SK-N-SH treated with all-trans-retinoic acid at 6 μM for 48 hours (cell line): Measurements from ENCODE around the gene NFASC.

Experiments
- ATAC-seq: fragments of 200-7000 bp; cut with Tn5 transposase; 3 replicates; pipeline ENCODE4 v1.9.1; 2020; ENCODE audit warnings: mild to moderate bottlenecking, moderate library complexity
- ARNTL ChIP-seq: fragments of 450-650 bp; formaldehyde crosslinking; IDR thresholded peaks from 2 replicates; pipeline ENCODE4 v1.5.0; 2020; ENCODE audit warnings: low read depth, mild to moderate bottlenecking, moderate library complexity, borderline replicate concordance
- BACH2 ChIP-seq: fragments of 250-450 bp; sonication (Bioruptor Pico); IDR thresholded peaks from 2 replicates; pipeline ENCODE4 v1.9.0; 2021; ENCODE audit warnings: mild to moderate bottlenecking, borderline replicate concordance
- CSDC2 ChIP-seq: fragments of 250-450 bp; sonication (Bioruptor Pico); IDR thresholded peaks from 2 replicates; pipeline ENCODE4 v1.5.0; 2020; ENCODE audit warnings: mild to moderate bottlenecking, moderate library complexity
- ESRRG ChIP-seq: fragments of 250-450 bp; sonication (Bioruptor Pico); IDR thresholded peaks from 2 replicates; pipeline ENCODE4 v1.6.1; 2021; ENCODE audit warnings: mild to moderate bottlenecking
- GLIS3 ChIP-seq: fragments of 250-450 bp; sonication (Bioruptor Pico); IDR thresholded peaks from 2 replicates; pipeline ENCODE4 v1.5.0; 2020; ENCODE audit warnings: mild to moderate bottlenecking, moderate library complexity
- ISL1 ChIP-seq: fragments of 250-450 bp; sonication (Bioruptor Pico); IDR thresholded peaks from 2 replicates; pipeline ENCODE4 v2.1.2; 2022; ENCODE audit warnings: mild to moderate bottlenecking, moderate library complexity
- OSR1 ChIP-seq: fragments of 250-450 bp; sonication (Bioruptor Pico); IDR thresholded peaks from 2 replicates; pipeline ENCODE4 v1.8.0; 2022; ENCODE audit warnings: moderate library complexity, mild to moderate bottlenecking, inconsistent platforms
- PPARA ChIP-seq: fragments of 250-450 bp; sonication (Bioruptor Pico); IDR thresholded peaks from 2 replicates; pipeline ENCODE4 v1.5.0; 2020; ENCODE audit warnings: mild to moderate bottlenecking, borderline replicate concordance
- RARB ChIP-seq: fragments of 250-450 bp; sonication (Bioruptor Pico); IDR thresholded peaks from 2 replicates; pipeline ENCODE4 v1.8.0; 2021; ENCODE audit warnings: mild to moderate bottlenecking, moderate library complexity
- SNAI2 ChIP-seq: fragments of 250-450 bp; sonication (Bioruptor Pico); IDR thresholded peaks from 2 replicates; pipeline ENCODE4 v1.5.0; 2020; ENCODE audit warnings: mild to moderate bottlenecking, moderate library complexity
- TCF4 ChIP-seq: fragments of 250-450 bp; sonication (Bioruptor Pico); IDR thresholded peaks from 2 replicates; pipeline ENCODE4 v1.8.0; 2021; ENCODE audit warnings: mild to moderate bottlenecking, moderate library complexity, borderline replicate concordance
- TOX ChIP-seq: fragments of 250-450 bp; sonication (Bioruptor Pico); IDR thresholded peaks from 2 replicates; pipeline ENCODE4 v1.8.0; 2021; ENCODE audit warnings: mild to moderate bottlenecking, moderate library complexity, borderline replicate concordance
- ZC3H10 ChIP-seq: fragments of 250-450 bp; sonication (Bioruptor Pico); IDR thresholded peaks from 2 replicates; pipeline ENCODE4 v1.5.1; 2021; ENCODE audit warnings: mild to moderate bottlenecking, moderate library complexity
- ZFP3 ChIP-seq: fragments of 250-450 bp; sonication (Bioruptor Pico); IDR thresholded peaks from 2 replicates; pipeline ENCODE4 v1.5.0; 2020; ENCODE audit warnings: mild to moderate bottlenecking, moderate library complexity
- ZFP30 ChIP-seq: fragments of 450-650 bp; formaldehyde crosslinking; IDR thresholded peaks from 2 replicates; pipeline ENCODE4 v1.5.0; 2022; ENCODE audit warnings: mild to moderate bottlenecking, moderate library complexity
- ZNF565 ChIP-seq: fragments of 450-650 bp; formaldehyde crosslinking; conservative IDR thresholded peaks from 2 replicates; pipeline ENCODE4 v1.5.0; 2020; ENCODE audit warnings: low read depth, mild to moderate bottlenecking, moderate library complexity
- ZNF70 ChIP-seq: fragments of 450-650 bp; formaldehyde crosslinking; IDR thresholded peaks from 2 replicates; pipeline ENCODE4 v1.5.0; 2020; ENCODE audit warnings: mild to moderate bottlenecking, moderate library complexity
- ZNF8 ChIP-seq: fragments of 450-650 bp; formaldehyde crosslinking; IDR thresholded peaks from 2 replicates; pipeline ENCODE4 v1.5.0; 2020; ENCODE audit warnings: mild to moderate bottlenecking, moderate library complexity
- TF ChIP-seq, protein P1 (sequence below): fragments of 250-450 bp; sonication (Bioruptor Pico); IDR thresholded peaks from 2 replicates; pipeline ENCODE4 v1.8.0; 2020; ENCODE audit warnings: mild to moderate bottlenecking, moderate library complexity, borderline replicate concordance
- TF ChIP-seq, protein P2 (sequence below): fragments of 250-450 bp; sonication (Bioruptor Pico); IDR thresholded peaks from 2 replicates; pipeline ENCODE4 v1.5.1; 2021; ENCODE audit warnings: mild to moderate bottlenecking, moderate library complexity
- TF ChIP-seq, protein P3 (sequence below): fragments of 250-450 bp; sonication (Bioruptor Pico); IDR thresholded peaks from 2 replicates; pipeline ENCODE4 v1.5.1; 2020; ENCODE audit warnings: low read depth, mild to moderate bottlenecking, moderate library complexity

Gene NFASC

DNA sequence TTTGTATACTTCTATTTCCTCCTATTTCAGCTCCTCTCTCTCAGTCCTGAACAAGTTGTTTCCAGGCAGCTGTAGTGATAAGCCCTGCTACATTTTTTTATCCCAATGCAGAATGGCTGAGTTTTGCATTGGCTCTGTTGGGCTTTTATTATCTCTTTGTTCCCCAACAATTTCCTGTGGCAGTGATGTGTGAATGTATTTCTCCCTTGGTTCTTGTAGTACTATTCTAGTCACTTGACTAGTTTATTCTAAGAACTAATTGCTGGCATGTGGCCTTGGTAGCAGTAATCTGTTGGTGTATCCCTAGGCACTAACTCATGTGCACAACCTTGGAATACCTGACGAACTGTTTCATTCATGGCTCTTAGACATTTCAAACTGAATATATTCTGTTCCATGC lies 60.7 kb downstream of the NFASC start:
- no peak for TF ChIP-seq SNAI2 (CRISPR knock-in tag)
- no peak for TF ChIP-seq ISL1 (CRISPR knock-in tag)
- TF ChIP-seq, protein P1, sequence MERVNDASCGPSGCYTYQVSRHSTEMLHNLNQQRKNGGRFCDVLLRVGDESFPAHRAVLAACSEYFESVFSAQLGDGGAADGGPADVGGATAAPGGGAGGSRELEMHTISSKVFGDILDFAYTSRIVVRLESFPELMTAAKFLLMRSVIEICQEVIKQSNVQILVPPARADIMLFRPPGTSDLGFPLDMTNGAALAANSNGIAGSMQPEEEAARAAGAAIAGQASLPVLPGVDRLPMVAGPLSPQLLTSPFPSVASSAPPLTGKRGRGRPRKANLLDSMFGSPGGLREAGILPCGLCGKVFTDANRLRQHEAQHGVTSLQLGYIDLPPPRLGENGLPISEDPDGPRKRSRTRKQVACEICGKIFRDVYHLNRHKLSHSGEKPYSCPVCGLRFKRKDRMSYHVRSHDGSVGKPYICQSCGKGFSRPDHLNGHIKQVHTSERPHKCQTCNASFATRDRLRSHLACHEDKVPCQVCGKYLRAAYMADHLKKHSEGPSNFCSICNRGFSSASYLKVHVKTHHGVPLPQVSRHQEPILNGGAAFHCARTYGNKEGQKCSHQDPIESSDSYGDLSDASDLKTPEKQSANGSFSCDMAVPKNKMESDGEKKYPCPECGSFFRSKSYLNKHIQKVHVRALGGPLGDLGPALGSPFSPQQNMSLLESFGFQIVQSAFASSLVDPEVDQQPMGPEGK (CRISPR knock-in tag), result no peak
- no peak for TF ChIP-seq ZNF8 (CRISPR knock-in tag)
- TF ChIP-seq ZNF565, result no peak
- TF ChIP-seq ZFP30 (CRISPR knock-in tag), result no peak
- TF ChIP-seq ZNF70 (CRISPR knock-in tag), result no peak
- TF ChIP-seq, protein P2, sequence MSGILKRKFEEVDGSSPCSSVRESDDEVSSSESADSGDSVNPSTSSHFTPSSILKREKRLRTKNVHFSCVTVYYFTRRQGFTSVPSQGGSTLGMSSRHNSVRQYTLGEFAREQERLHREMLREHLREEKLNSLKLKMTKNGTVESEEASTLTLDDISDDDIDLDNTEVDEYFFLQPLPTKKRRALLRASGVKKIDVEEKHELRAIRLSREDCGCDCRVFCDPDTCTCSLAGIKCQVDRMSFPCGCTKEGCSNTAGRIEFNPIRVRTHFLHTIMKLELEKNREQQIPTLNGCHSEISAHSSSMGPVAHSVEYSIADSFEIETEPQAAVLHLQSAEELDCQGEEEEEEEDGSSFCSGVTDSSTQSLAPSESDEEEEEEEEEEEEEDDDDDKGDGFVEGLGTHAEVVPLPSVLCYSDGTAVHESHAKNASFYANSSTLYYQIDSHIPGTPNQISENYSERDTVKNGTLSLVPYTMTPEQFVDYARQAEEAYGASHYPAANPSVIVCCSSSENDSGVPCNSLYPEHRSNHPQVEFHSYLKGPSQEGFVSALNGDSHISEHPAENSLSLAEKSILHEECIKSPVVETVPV (CRISPR knock-in tag), result no peak
- no peak for TF ChIP-seq PPARA (CRISPR knock-in tag)
- TF ChIP-seq OSR1 (CRISPR knock-in tag), result no peak
- no peak for TF ChIP-seq ARNTL
- no peak for TF ChIP-seq ZC3H10
- no peak for TF ChIP-seq TOX
- TF ChIP-seq, all 23 proteins: peak for 0
- no peak for ATAC-seq

DNA sequence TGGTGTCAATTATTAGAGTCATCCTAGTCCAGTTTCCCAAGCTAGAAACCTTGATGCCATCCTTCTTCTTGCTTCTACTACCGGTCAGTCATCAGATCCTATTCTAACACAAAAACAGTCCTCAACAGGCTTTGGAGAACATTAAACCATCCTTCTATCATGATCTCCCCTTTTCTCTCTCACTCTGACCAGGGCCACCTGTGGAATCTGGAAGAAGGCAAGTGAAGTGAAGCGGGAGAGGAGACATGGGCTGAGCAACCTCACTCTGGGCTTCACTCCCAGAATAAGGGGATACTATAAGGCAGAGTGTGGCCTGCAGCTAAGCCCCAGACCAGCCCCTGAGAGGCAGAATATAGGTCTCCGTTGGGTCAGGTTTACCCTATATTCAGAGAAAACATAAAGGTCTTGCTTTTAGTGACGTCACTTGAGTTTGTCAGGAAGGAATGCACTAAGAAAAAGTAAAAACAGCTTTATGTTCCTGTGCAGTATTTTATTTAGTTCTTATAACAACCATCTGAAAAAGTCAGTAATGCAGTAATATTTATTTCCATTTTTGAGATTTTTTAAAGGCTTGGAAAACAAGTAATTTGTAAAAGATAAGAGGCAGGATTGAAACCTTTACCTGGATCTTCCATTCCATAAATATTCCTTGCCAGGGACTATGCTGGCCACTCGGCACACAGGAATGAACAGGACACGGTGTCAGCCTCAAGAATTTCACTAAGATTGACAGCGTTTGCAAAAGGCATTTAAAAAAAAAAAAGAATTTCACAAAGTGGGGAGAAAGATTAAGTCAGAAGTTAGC lies 61.3 kb downstream of the NFASC start:
- no peak for ATAC-seq
- TF ChIP-seq ZNF70 (CRISPR knock-in tag), result no peak
- TF ChIP-seq PPARA (CRISPR knock-in tag), result no peak
- TF ChIP-seq, protein P3, sequence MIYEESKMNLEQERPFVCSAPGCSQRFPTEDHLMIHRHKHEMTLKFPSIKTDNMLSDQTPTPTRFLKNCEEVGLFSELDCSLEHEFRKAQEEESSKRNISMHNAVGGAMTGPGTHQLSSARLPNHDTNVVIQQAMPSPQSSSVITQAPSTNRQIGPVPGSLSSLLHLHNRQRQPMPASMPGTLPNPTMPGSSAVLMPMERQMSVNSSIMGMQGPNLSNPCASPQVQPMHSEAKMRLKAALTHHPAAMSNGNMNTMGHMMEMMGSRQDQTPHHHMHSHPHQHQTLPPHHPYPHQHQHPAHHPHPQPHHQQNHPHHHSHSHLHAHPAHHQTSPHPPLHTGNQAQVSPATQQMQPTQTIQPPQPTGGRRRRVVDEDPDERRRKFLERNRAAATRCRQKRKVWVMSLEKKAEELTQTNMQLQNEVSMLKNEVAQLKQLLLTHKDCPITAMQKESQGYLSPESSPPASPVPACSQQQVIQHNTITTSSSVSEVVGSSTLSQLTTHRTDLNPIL (CRISPR knock-in tag), result no peak

DNA sequence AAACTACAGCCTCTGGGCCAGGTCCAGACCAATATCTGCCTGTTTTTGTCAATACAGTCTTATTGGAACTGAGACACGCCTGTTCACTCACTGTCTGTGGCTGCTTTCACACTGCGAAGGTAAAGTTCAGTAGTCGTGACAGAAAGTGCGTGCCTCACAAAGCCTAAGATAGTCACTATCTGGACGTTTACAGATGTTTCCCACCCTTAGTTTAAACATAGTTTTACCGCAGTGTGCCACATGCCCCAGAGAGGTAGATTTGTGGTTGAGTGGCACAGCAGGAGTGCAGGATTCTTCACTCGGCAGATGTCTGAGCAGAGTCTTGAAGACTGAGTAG lies 61.9 kb downstream of the NFASC start:
- no peak for TF ChIP-seq ZC3H10
- TF ChIP-seq CSDC2 (CRISPR knock-in tag), result no peak
- no peak for TF ChIP-seq OSR1 (CRISPR knock-in tag)
- no peak for TF ChIP-seq ARNTL
- TF ChIP-seq, protein P2 (CRISPR knock-in tag), result no peak
- TF ChIP-seq TOX, result no peak
- no peak for TF ChIP-seq ESRRG
- no peak for TF ChIP-seq PPARA (CRISPR knock-in tag)
- no peak for TF ChIP-seq BACH2 (CRISPR knock-in tag)
- TF ChIP-seq GLIS3, result no peak
- no peak for TF ChIP-seq ZNF565
- ATAC-seq, result no peak

DNA sequence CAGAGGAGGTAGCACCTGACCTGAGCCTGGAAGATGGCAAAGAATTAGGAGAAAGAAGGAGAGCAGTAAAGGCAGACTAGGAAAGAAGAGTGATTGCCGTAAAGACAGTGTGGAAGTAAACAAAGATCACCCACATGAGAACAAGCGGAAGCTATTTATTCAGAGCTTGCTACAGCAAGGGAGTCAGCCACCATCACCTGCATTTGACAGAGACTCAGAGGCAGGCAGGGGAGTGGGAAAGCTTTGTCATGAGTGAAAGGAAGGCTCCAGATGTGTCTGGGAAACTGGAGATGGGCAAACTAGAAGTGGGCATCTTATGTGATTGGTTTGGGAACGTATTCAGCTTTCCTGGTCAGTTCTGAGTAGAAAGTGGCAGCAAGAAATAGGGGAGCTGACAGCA lies 64.5 kb downstream of the NFASC start:
- ATAC-seq, result no peak
- TF ChIP-seq PPARA (CRISPR knock-in tag) (no peak), ISL1 (CRISPR knock-in tag) (no peak), ZNF8 (CRISPR knock-in tag) (no peak), RARB (CRISPR knock-in tag) (no peak), GLIS3 (no peak), TOX (no peak), TCF4 (CRISPR knock-in tag) (no peak), ZFP30 (CRISPR knock-in tag) (no peak), ARNTL (no peak), ZC3H10 (no peak), ZFP3 (CRISPR knock-in tag) (no peak), BACH2 (CRISPR knock-in tag) (no peak), ZNF70 (CRISPR knock-in tag) (no peak), ZNF565 (no peak), OSR1 (CRISPR knock-in tag) (no peak), CSDC2 (CRISPR knock-in tag) (no peak)
- TF ChIP-seq, protein P2 (CRISPR knock-in tag), result no peak
- TF ChIP-seq, protein P3 (CRISPR knock-in tag), result no peak
